Endothelial cell of umbilical vein (primary cell): ENCODE results near the gene WASF3. TPM values are rescaled to one million over a fixed set of nuclear protein-coding genes. Genes with fewer than 3 reads are reported as not detected.

ENCODE experiments used
- BruUV-seq: library from RNA; stranded (reverse); fragments of 400-500 nt; replicated peaks from 2 replicates; lab custom pipeline; 2021; lab: Mats Ljungman, UMichigan
- CTCF ChIA-PET: fragments of 300-600, 350-600 bp; sonication (Branson Sonifier 250); formaldehyde crosslinking; loops from one replicate; lab custom pipeline; 2021; ENCODE audit warnings: antibody characterized with exemption, inconsistent platforms; lab: Charles Lee
- POLR2A ChIA-PET: fragments of 300-600, 350-600 bp; sonication (Branson Sonifier 250); formaldehyde crosslinking; loops from one replicate; lab custom pipeline; 2021; ENCODE audit warnings: antibody characterized with exemption, inconsistent platforms; lab: Charles Lee
- DNase-seq: peaks from one replicate; pipeline ENCODE4 v3.0.0-alpha.2; 2011; ENCODE audit warnings: low read depth, low spot score
- FAIRE-seq: peaks from 2 replicates; lab custom pipeline; 2011; peaks lifted over from hg19 to GRCh38; lab: Jason Lieb, UNC
- H2AFZ ChIP-seq: 2 replicates; pipeline ENCODE4 v1.6.0; 2012; ENCODE audit warnings: low read depth, low read length, control low read depth, inconsistent platforms
- H3K27ac ChIP-seq: 2 replicates; pipeline ENCODE4 v1.5.1; 2011; ENCODE audit warnings: low read depth, mild to moderate bottlenecking, control low read depth, low read length, moderate library complexity; ENCODE audit not compliant: insufficient read depth
- H3K27me3 ChIP-seq, 2 experiments: 2 replicates each; pipeline versions ENCODE4 v1.6.0 to v1.6.1; 2011; ENCODE audit warnings: low read length in 2 of 2, mixed read lengths in 1 of 2; ENCODE audit not compliant: control insufficient read depth in 2 of 2, insufficient read depth in 2 of 2
- H3K36me3 ChIP-seq, 2 experiments: 2 replicates in 1 of 2; 3 replicates in 1 of 2; pipeline ENCODE4 v1.5.1; 2011; ENCODE audit warnings: low read length in 2 of 2, mild to moderate bottlenecking in 1 of 2, moderate library complexity in 1 of 2; ENCODE audit not compliant: control insufficient read depth in 2 of 2, insufficient read depth in 2 of 2; ENCODE audit errors: extremely low read depth in 1 of 2
- H3K4me1 ChIP-seq: 3 replicates; pipeline ENCODE4 v1.5.1; 2011; ENCODE audit warnings: mild to moderate bottlenecking, low read length; ENCODE audit not compliant: control insufficient read depth, insufficient read depth; ENCODE audit errors: extremely low read depth
- H3K4me2 ChIP-seq: 2 replicates; pipeline ENCODE4 v1.6.1; 2011; ENCODE audit warnings: low read length, control low read depth, mixed read lengths; ENCODE audit not compliant: insufficient read depth
- H3K4me3 ChIP-seq, 3 experiments: fragments of 200-600 bp in 1 of 3; sonication (generic), shearing (Covaris generic) in 1 of 3; replicated peaks in 1 of 3; 2 replicates each; pipeline ENCODE4 v1.5.1; 2011 to 2016; ENCODE audit warnings: control low read depth in 3 of 3, low read length in 3 of 3, mild to moderate bottlenecking in 2 of 3, inconsistent platforms in 1 of 3, low read depth in 1 of 3, moderate library complexity in 1 of 3; ENCODE audit not compliant: insufficient read depth in 1 of 3
- H3K79me2 ChIP-seq: 2 replicates; pipeline ENCODE4 v1.6.0; 2012; ENCODE audit warnings: low read length, inconsistent platforms; ENCODE audit not compliant: control insufficient read depth, insufficient read depth
- H3K9ac ChIP-seq: replicated peaks from 2 replicates; pipeline ENCODE3; 2011; ENCODE audit warnings: low read length, control low read depth; ENCODE audit not compliant: insufficient read depth; ENCODE audit errors: extremely low read depth
- H3K9me1 ChIP-seq: replicated peaks from 3 replicates; pipeline ENCODE4 v1.6.0; 2011; ENCODE audit warnings: mild to moderate bottlenecking, low read length; ENCODE audit not compliant: control insufficient read depth, insufficient read depth; ENCODE audit errors: extremely low read depth
- H3K9me3 ChIP-seq: replicated peaks from 2 replicates; pipeline ENCODE4 v1.5.1; 2012; ENCODE audit warnings: low read length, inconsistent platforms; ENCODE audit not compliant: control insufficient read depth, insufficient read depth
- H4K20me1 ChIP-seq: replicated peaks from 2 replicates; pipeline ENCODE3; 2011; ENCODE audit warnings: mild to moderate bottlenecking, low read length; ENCODE audit not compliant: control insufficient read depth, insufficient read depth; ENCODE audit errors: extremely low read depth
- EZH2 ChIP-seq: IDR thresholded peaks from 2 replicates; pipeline ENCODE4 v1.6.1; 2012; ENCODE audit warnings: borderline replicate concordance, low read depth, mild to moderate bottlenecking, moderate library complexity, low read length, inconsistent platforms; ENCODE audit not compliant: severe bottlenecking
- FOS ChIP-seq: IDR thresholded peaks from 2 replicates; pipeline ENCODE4 v1.6.1; 2011; ENCODE audit warnings: mild to moderate bottlenecking, low read length, moderate library complexity, borderline replicate concordance; ENCODE audit not compliant: insufficient read depth
- GATA2 ChIP-seq: IDR thresholded peaks from 2 replicates; pipeline ENCODE4 v1.7.0; 2011; ENCODE audit warnings: low read depth, mild to moderate bottlenecking, moderate library complexity, mixed read lengths, low read length; ENCODE audit not compliant: insufficient read length, insufficient read depth
- MYC ChIP-seq: IDR thresholded peaks from one replicate; pipeline ENCODE4 v1.6.1; 2011; ENCODE audit warnings: mild to moderate bottlenecking, low read depth, low read length
- POLR2A ChIP-seq: IDR thresholded peaks from 2 replicates; pipeline ENCODE4 v1.6.1; 2012; ENCODE audit warnings: low read depth, mild to moderate bottlenecking, control low read depth, low read length
- POLR2AphosphoS5 ChIP-seq: IDR thresholded peaks from 2 replicates; pipeline ENCODE4 v1.6.1; 2012; ENCODE audit warnings: low read depth, mild to moderate bottlenecking, control low read depth, low read length, moderate library complexity; ENCODE audit not compliant: insufficient read depth
- dilution Hi-C: fragments of 300-500 bp; cut with MboI; formaldehyde crosslinking; loops from one replicate; pipeline ENCODE4 v1.15.0; 2019; ENCODE audit warnings: low sequenced_read_pairs; ENCODE audit not compliant: extremely low pct_ligation_motif_present
- intact Hi-C: fragments of 100-400 bp; cut with micrococcal nuclease; formaldehyde crosslinking; loops from one replicate; pipeline ENCODE4 v1.10.0; 2022
- polyA plus RNA-seq, 4 experiments: library from polyadenylated mRNA; depleted of rRNA in 3 of 4; stranded (reverse) in 3 of 4; unstranded in 1 of 4; fragments of >200 nt; gene quantifications; 2 replicates each; pipeline versions ENCODE4 v1.2.1 to v1.2.3, GENCODE V29; 2011 to 2012; ENCODE audit warnings: missing spikeins in 1 of 4
- total RNA-seq: library from RNA; stranded (reverse); gene quantifications from 2 replicates; pipeline ENCODE4 v1.2.3, GENCODE V29; 2021
- TF ChIP-seq, protein P1 (sequence below): IDR thresholded peaks from 2 replicates; pipeline ENCODE4 v1.6.1; 2011; ENCODE audit not compliant: insufficient read depth, insufficient read length

WASF3 gene
- total and polyA plus RNA-seq, 2 donors (not counting 3 experiments of a cell fraction or from before 2014, with no cell fraction given): 18.5 to 32.4 TPM

DNA sequence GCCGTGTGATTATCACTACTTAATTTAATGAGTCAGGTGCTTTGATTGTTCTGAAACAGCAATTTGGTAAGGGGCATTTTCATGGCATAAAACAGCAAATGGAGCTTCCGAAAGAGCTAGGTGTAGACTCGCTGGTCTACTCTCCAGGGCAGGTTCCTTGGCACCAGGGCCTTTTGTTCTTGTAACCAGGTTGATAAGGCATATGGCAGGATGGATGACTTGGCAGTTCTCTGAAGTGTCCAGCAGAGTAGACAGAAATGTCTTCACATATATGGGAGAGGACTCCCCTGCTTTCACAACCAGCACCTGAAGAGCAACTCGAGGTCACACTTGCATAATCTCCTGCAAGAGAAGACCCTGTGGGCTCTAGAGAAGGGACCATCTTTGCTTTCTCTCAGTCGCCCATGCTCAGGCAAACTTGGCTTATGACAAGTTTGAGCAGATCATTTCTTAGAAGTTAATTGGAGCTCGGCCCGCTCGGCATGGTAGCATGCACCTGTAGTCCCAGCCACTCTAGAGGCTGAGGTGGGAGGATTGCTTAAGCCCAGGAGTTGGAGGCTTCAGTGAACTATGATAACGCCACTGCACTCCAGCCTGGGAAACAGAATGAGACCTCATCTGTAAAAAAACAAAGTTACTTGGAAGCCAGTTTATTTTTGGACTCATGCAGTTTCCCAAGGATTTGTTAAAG lies 23.3 kb upstream of the WASF3 start:
- no peak for FAIRE-seq
- no peak overlapping the region for H3K27ac ChIP-seq
- no peak overlapping the region for H3K4me2 ChIP-seq
- no peaks in the 10 kb centered on the region for H3K36me3 ChIP-seq
- no peak overlapping the region for H2AFZ ChIP-seq
- no peaks in the 10 kb centered on the region for H3K4me1 ChIP-seq
- H3K9ac ChIP-seq: no peak overlapping the region
- POLR2A ChIA-PET: no interaction called here
- BruUV-seq: no TSS peak
- H3K79me2 ChIP-seq: no peaks in the 10 kb centered on the region
- H3K9me3 ChIP-seq: no peaks in the 10 kb centered on the region
- intact Hi-C loops: no loop called here
- no peaks in the 10 kb centered on the region for H3K9me1 ChIP-seq
- peaks cover 2 to 5% of the 10 kb centered on the region in 2 experiments for H3K27me3 ChIP-seq
- H4K20me1 ChIP-seq: no peaks in the 10 kb centered on the region
- TF ChIP-seq POLR2AphosphoS5: no peak
- TF ChIP-seq FOS: no peak
- TF ChIP-seq, protein P1, sequence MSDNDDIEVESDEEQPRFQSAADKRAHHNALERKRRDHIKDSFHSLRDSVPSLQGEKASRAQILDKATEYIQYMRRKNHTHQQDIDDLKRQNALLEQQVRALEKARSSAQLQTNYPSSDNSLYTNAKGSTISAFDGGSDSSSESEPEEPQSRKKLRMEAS: no peak
- TF ChIP-seq POLR2A: no peak
- TF ChIP-seq EZH2: no peak
- no peak for TF ChIP-seq GATA2
- TF ChIP-seq MYC: no peak
- dilution Hi-C loops: no loop called here
- no peak overlapping the region for H3K4me3 ChIP-seq
- no peak for DNase-seq
- CTCF ChIA-PET: interaction anchor here (0.8 kb wide), 1 partner anchor 164 kb away, joined by 3 read pairs; no protein-coding TSS in a partner anchor
